WTC11 (cell line): ENCODE results near the gene ADM5. TPM values are rescaled to one million over a fixed set of nuclear protein-coding genes. Genes with fewer than 3 reads are reported as not detected.

ENCODE experiments used
- ATAC-seq: fragments of 200-7000 bp; cut with Tn5 transposase; 2 replicates; pipeline ENCODE4 v1.10.0; 2021; ENCODE audit warnings: mild to moderate bottlenecking, moderate library complexity
- CTCF ChIA-PET: fragments of 300-600 bp; sonication (Branson Sonifier 250); formaldehyde crosslinking; loops from one replicate; lab custom pipeline; 2021; ENCODE audit warnings: antibody characterized with exemption; lab: Charles Lee
- POLR2A ChIA-PET: fragments of 350-600 bp; sonication (Branson Sonifier 250); formaldehyde crosslinking; loops from one replicate; lab custom pipeline; 2021; ENCODE audit warnings: antibody characterized with exemption; lab: Charles Lee
- DNase-seq: peaks from one replicate; pipeline ENCODE4 v3.0.0; 2021; ENCODE audit warnings: low spot score
- H3K27ac Mint-ChIP-seq: 2 replicates; pipeline ENCODE4 v1.8.0; 2021; ENCODE audit warnings: mixed read lengths
- H3K27me3 Mint-ChIP-seq: 2 replicates; pipeline ENCODE4 v1.8.0; 2021; ENCODE audit warnings: low read depth, mild to moderate bottlenecking, moderate library complexity, mixed read lengths
- H3K36me3 Mint-ChIP-seq: 2 replicates; pipeline ENCODE4 v1.8.0; 2021; ENCODE audit warnings: mixed read lengths
- H3K4me1 Mint-ChIP-seq: 2 replicates; pipeline ENCODE4 v1.8.0; 2022; ENCODE audit warnings: mixed read lengths
- H3K4me3 Mint-ChIP-seq: 2 replicates; pipeline ENCODE4 v1.8.0; 2021; ENCODE audit warnings: mild to moderate bottlenecking, moderate library complexity, mixed read lengths
- H3K9me3 Mint-ChIP-seq: 2 replicates; pipeline ENCODE4 v1.8.0; 2021; ENCODE audit warnings: mixed read lengths
- AFF4 ChIP-seq: sonication (generic); formaldehyde crosslinking; IDR thresholded peaks from 2 replicates; pipeline ENCODE4 v1.8.1; 2023; ENCODE audit warnings: mild to moderate bottlenecking, missing genetic modification reagents, borderline replicate concordance
- ARID4B ChIP-seq: sonication (generic); formaldehyde crosslinking; IDR thresholded peaks from 2 replicates; pipeline ENCODE4 v1.8.0; 2023; ENCODE audit warnings: missing genetic modification reagents, mild to moderate bottlenecking, borderline replicate concordance
- ATF3 ChIP-seq: sonication (generic); formaldehyde crosslinking; conservative IDR thresholded peaks from 2 replicates; pipeline ENCODE4 v1.8.1; 2022; ENCODE audit warnings: mild to moderate bottlenecking, missing genetic modification reagents
- CTCF ChIP-seq: fragments of 200-600 bp; IDR thresholded peaks from 2 replicates; pipeline ENCODE4 v1.8.0; 2022; ENCODE audit warnings: antibody characterized with exemption
- ETV6 ChIP-seq: sonication (generic); formaldehyde crosslinking; IDR thresholded peaks from 2 replicates; pipeline ENCODE4 v1.8.1; 2022; ENCODE audit warnings: mild to moderate bottlenecking, missing genetic modification reagents
- GABPB1 ChIP-seq: sonication (generic); formaldehyde crosslinking; IDR thresholded peaks from 2 replicates; pipeline ENCODE4 v1.8.1; 2023; ENCODE audit warnings: mild to moderate bottlenecking, missing genetic modification reagents
- GTF2I ChIP-seq: fragments of 250-450 bp; sonication (Bioruptor Pico); conservative IDR thresholded peaks from 2 replicates; pipeline ENCODE4 v1.4.0; 2021; ENCODE audit warnings: mild to moderate bottlenecking
- KAT7 ChIP-seq: sonication (generic); formaldehyde crosslinking; IDR thresholded peaks from 2 replicates; pipeline ENCODE4 v1.8.1; 2023; ENCODE audit warnings: missing genetic modification reagents, mild to moderate bottlenecking, borderline replicate concordance
- MAX ChIP-seq: sonication (generic); formaldehyde crosslinking; IDR thresholded peaks from 2 replicates; pipeline ENCODE4 v1.8.0; 2022; ENCODE audit warnings: mild to moderate bottlenecking, missing genetic modification reagents
- NFATC4 ChIP-seq: fragments of 250-450 bp; sonication (Bioruptor Pico); IDR thresholded peaks from 2 replicates; pipeline ENCODE4 v1.9.0; 2021; ENCODE audit warnings: mild to moderate bottlenecking
- NR2C2 ChIP-seq: sonication (generic); formaldehyde crosslinking; IDR thresholded peaks from 2 replicates; pipeline ENCODE4 v1.8.0; 2022; ENCODE audit warnings: mild to moderate bottlenecking, missing genetic modification reagents
- PREB ChIP-seq: sonication (generic); formaldehyde crosslinking; IDR thresholded peaks from 2 replicates; pipeline ENCODE4 v1.8.1; 2022; ENCODE audit warnings: mild to moderate bottlenecking, missing genetic modification reagents, moderate library complexity, borderline replicate concordance
- RELA ChIP-seq: sonication (generic); formaldehyde crosslinking; IDR thresholded peaks from 2 replicates; pipeline ENCODE4 v1.8.1; 2022; ENCODE audit warnings: missing genetic modification reagents, mild to moderate bottlenecking, borderline replicate concordance
- TP53 ChIP-seq: sonication (generic); formaldehyde crosslinking; IDR thresholded peaks from 2 replicates; pipeline ENCODE4 v1.8.1; 2023; ENCODE audit warnings: mild to moderate bottlenecking, missing genetic modification reagents
- ZNF423 ChIP-seq: fragments of 250-450 bp; sonication (Bioruptor Pico); IDR thresholded peaks from 2 replicates; pipeline ENCODE4 v2.1.2; 2022; ENCODE audit warnings: mild to moderate bottlenecking, moderate library complexity
- total RNA-seq: library from RNA; stranded (reverse); gene quantifications from 3 replicates; pipeline ENCODE4 v1.2.3, GENCODE V29; 2021

The ADM5 gene
- total RNA-seq, 1 experiment from 2014 or later = 6.7 TPM

GRCh38 chr19:49688531-49689132 is 762 bp upstream of the ADM5 start (continued):
- no peak for TF ChIP-seq AFF4 (CRISPR knock-in tag)
- TF ChIP-seq ARID4B (CRISPR knock-in tag) = no peak
- no peak for TF ChIP-seq ZNF423 (CRISPR knock-in tag)
- no peak for TF ChIP-seq ATF3
- no peak for TF ChIP-seq NR2C2 (CRISPR knock-in tag)
- no peak for TF ChIP-seq MAX

- ATAC-seq (peak; percentile 0), DNase-seq (no peak)
- peaks cover 37% of the 10 kb centered on the region for H3K36me3 Mint-ChIP-seq
- H3K27me3 Mint-ChIP-seq = no peaks in the 10 kb centered on the region
- peaks cover 3% of the 10 kb centered on the region for H3K9me3 Mint-ChIP-seq
- peak overlapping the region; percentile 93 for H3K4me3 Mint-ChIP-seq
- ChIA-PET CTCF (interaction anchor here (1.0 to 3.8 kb wide), 12 partner anchors 9 to 123 kb away, joined by 3 to 19 read pairs (median 6); partner anchors contain the start of genes AP2A1, FUZ, PRMT1 and SCAF1), POLR2A (interaction anchor here (0.6 to 5.9 kb wide), 10 partner anchors 9 to 77 kb away, joined by 3 to 38 read pairs (median 4); partner anchors contain the start of genes AP2A1, PRMT1 and RRAS)
- peaks cover 43% of the 10 kb centered on the region for H3K4me1 Mint-ChIP-seq
- no peak for TF ChIP-seq PREB
- TF ChIP-seq GABPB1 (CRISPR knock-in tag) = no peak
- peak; percentile 6; the same call in 1 of the 2 replicates for TF ChIP-seq CTCF
- TF ChIP-seq ETV6 = no peak
- 0 out of 2 replicates have a peak, but pooled peaks have one; percentile 61 for TF ChIP-seq KAT7 (CRISPR knock-in tag)
- peak; percentile 7; the same call in 1 of the 2 replicates for TF ChIP-seq RELA (CRISPR knock-in tag)
- no peak for TF ChIP-seq NFATC4
- TF ChIP-seq GTF2I (CRISPR knock-in tag) = no peak
- TF ChIP-seq TP53 (CRISPR knock-in tag) = peak; percentile 37; the same call in 1 of the 2 replicates
- peak overlapping the region; percentile 96 for H3K27ac Mint-ChIP-seq
Measured at GRCh38 chr19:49690079-49690655, 773 bp downstream of the ADM5 start.
